Measurements from ENCODE around the gene CFDP1.

The CFDP1 gene

GRCh38 chr16:75342308-75342811 lies 90.9 kb downstream of the CFDP1 start:
- TF ChIP-seq CTCF (IDR thresholded peaks at IDR 0.05; ENCODE audit: low read depth, low read length, missing control alignments) = no peak
- peak; percentile 41 for DNase-seq (ENCODE audit: low read depth)
- in situ Hi-C loops (cut with HindIII; ENCODE audit: low sequenced_read_pairs) = no loop called here
- no peak overlapping the region for H3K4me3 ChIP-seq (ENCODE audit: low read depth, low read length)

GRCh38 chr16:75341564-75342307 lies 91.6 kb downstream of the CFDP1 start:
- DNase-seq (ENCODE audit: low read depth) = no peak
- H3K4me3 ChIP-seq (ENCODE audit: low read depth, low read length) = no peak overlapping the region
- in situ Hi-C loops (cut with HindIII; ENCODE audit: low sequenced_read_pairs) = no loop called here
- TF ChIP-seq CTCF (IDR thresholded peaks at IDR 0.05; ENCODE audit: low read depth, low read length, missing control alignments) = no peak

GRCh38 chr16:75340741-75341491 lies 92.4 kb downstream of the CFDP1 start:
- DNase-seq (ENCODE audit: low read depth) = no peak
- H3K4me3 ChIP-seq (ENCODE audit: low read depth, low read length) = no peak overlapping the region
- TF ChIP-seq CTCF (IDR thresholded peaks at IDR 0.05; ENCODE audit: low read depth, low read length, missing control alignments) = no peak
- in situ Hi-C loops (cut with HindIII; ENCODE audit: low sequenced_read_pairs) = no loop called here

GRCh38 chr16:75337430-75337829 lies 95.9 kb downstream of the CFDP1 start:
- no peak for DNase-seq (ENCODE audit: low read depth)
- in situ Hi-C loops (cut with HindIII; ENCODE audit: low sequenced_read_pairs) = no loop called here
- H3K4me3 ChIP-seq (ENCODE audit: low read depth, low read length) = no peak overlapping the region
- TF ChIP-seq CTCF (IDR thresholded peaks at IDR 0.05; ENCODE audit: low read depth, low read length, missing control alignments) = no peak

GRCh38 chr16:75336521-75336920 lies 96.8 kb downstream of the CFDP1 start:
- in situ Hi-C loops (cut with HindIII; ENCODE audit: low sequenced_read_pairs) = no loop called here
- no peak for TF ChIP-seq CTCF (IDR thresholded peaks at IDR 0.05; ENCODE audit: low read depth, low read length, missing control alignments)
- DNase-seq (ENCODE audit: low read depth) = no peak
- H3K4me3 ChIP-seq (ENCODE audit: low read depth, low read length) = no peak overlapping the region

GRCh38 chr16:75333721-75334163 lies 99.6 kb downstream of the CFDP1 start:
- in situ Hi-C loops (cut with HindIII; ENCODE audit: low sequenced_read_pairs) = no loop called here
- H3K4me3 ChIP-seq (ENCODE audit: low read depth, low read length) = no peak overlapping the region
- TF ChIP-seq CTCF (IDR thresholded peaks at IDR 0.05; ENCODE audit: low read depth, low read length, missing control alignments) = no peak
- DNase-seq (ENCODE audit: low read depth) = no peak
